Measurements from ENCODE around the gene CBFA2T3. TPM values are rescaled to one million over a fixed set of nuclear protein-coding genes. Genes with fewer than 3 reads are reported as not detected.
A peak's percentile ranks its signal among the peaks of the same experiment; 100 is the strongest.

CBFA2T3 gene
- total and polyA plus RNA-seq, 2 of the 13 experiments (the other 11 are each of a cell fraction or from before 2014, with no cell fraction given) = 0.05 TPM; not detected in 1

- Histone ChIP-seq H3K79me2 (ENCODE audit: insufficient read depth, low read length) (no peaks in the 10 kb centered on the region), H3K4me1 (ENCODE audit: insufficient read depth, low read length) (no peaks in the 10 kb centered on the region), H3K27ac (ENCODE audit: extremely low read length, insufficient read depth, low read length) (no peak overlapping the region), H4K20me1 (ENCODE audit: insufficient read depth, low read length) (no peaks in the 10 kb centered on the region), H3K27me3 (ENCODE audit: control insufficient read depth in 1 of 2, insufficient read depth in 2 of 2, low read length in 2 of 2) (peaks cover 32 to 66% of the 10 kb centered on the region in 2 experiments), H2AFZ (ENCODE audit: low read length) (no peak overlapping the region), H3K4me2 (ENCODE audit: low read depth, low read length) (no peak overlapping the region), H3K9ac (ENCODE audit: insufficient read depth, low read depth, low read length) (no peak overlapping the region), H3K9me3 (ENCODE audit: low read length) (no peaks in the 10 kb centered on the region), H3K36me3 (replicated peaks in 1 of 2; ENCODE audit: control insufficient read depth in 1 of 2, insufficient read depth in 2 of 2, low read length in 2 of 2) (no peaks in the 10 kb centered on the region), H3K4me3 (replicated peaks in 1 of 3; ENCODE audit: insufficient read depth in 1 of 3, low read depth in 2 of 3, low read length in 3 of 3) (no peak overlapping the region)
- no peak for FAIRE-seq
- 15% methylated on average over 19 of the region's 28 CpGs for WGBS (ENCODE audit: low lambda C conversion rate)
- in situ Hi-C loops (cut with HindIII; ENCODE audit: extremely low pct_ligation_motif_present, low pct_unique_long_range_greater_than_20kb) (no loop called here), intact Hi-C loops (cut with micrococcal nuclease; ENCODE audit: unreplicated experiment) (no loop called here)
- ATAC-seq = peak; percentile 51
- BruUV-seq (replicated peaks) = no TSS peak
- 0 out of 2 replicates have a peak, but pooled peaks have one; percentile 57 for TF ChIP-seq EZH2 (conservative IDR thresholded peaks at IDR 0.05; ENCODE audit: low read depth, low read length)
- TF ChIP-seq IKZF4 (CRISPR knock-in tag; IDR thresholded peaks at IDR 0.05; ENCODE audit: borderline replicate concordance, low read depth, not compliant biosample characterization) = no peak
- no peak for TF ChIP-seq ZNF879 (CRISPR knock-in tag; IDR thresholded peaks at IDR 0.05)
- DNase-seq (ENCODE audit: low spot score) = no peak
- CTCF ChIA-PET (ENCODE audit: low intra/inter-chr PET ratio, low total read pairs) = no interaction called here
- POLR2A ChIA-PET = no interaction called here
Observed at GRCh38 chr16:88953003-88953690, 23.9 kb downstream of the CBFA2T3 start.

GRCh38 chr16:88951989-88952388 lies 25.0 kb downstream of the CBFA2T3 start:
- Histone ChIP-seq H3K27me3 (ENCODE audit: control insufficient read depth in 1 of 2, insufficient read depth in 2 of 2, low read length in 2 of 2) (peaks cover 26 to 65% of the 10 kb centered on the region in 2 experiments), H3K79me2 (ENCODE audit: insufficient read depth, low read length) (no peaks in the 10 kb centered on the region), H3K4me1 (ENCODE audit: insufficient read depth, low read length) (no peaks in the 10 kb centered on the region), H2AFZ (ENCODE audit: low read length) (no peak overlapping the region), H3K4me3 (replicated peaks in 1 of 3; ENCODE audit: insufficient read depth in 1 of 3, low read depth in 2 of 3, low read length in 3 of 3) (no peak overlapping the region), H3K36me3 (replicated peaks in 1 of 2; ENCODE audit: control insufficient read depth in 1 of 2, insufficient read depth in 2 of 2, low read length in 2 of 2) (no peaks in the 10 kb centered on the region), H3K9me3 (ENCODE audit: low read length) (no peaks in the 10 kb centered on the region), H3K9ac (ENCODE audit: insufficient read depth, low read depth, low read length) (no peak overlapping the region), H3K4me2 (ENCODE audit: low read depth, low read length) (no peak overlapping the region), H4K20me1 (ENCODE audit: insufficient read depth, low read length) (no peaks in the 10 kb centered on the region), H3K27ac (ENCODE audit: extremely low read length, insufficient read depth, low read length) (no peak overlapping the region)
- in situ Hi-C loops (cut with HindIII; ENCODE audit: extremely low pct_ligation_motif_present, low pct_unique_long_range_greater_than_20kb) = no loop called here
- ChIA-PET POLR2A (no interaction called here), CTCF (ENCODE audit: low intra/inter-chr PET ratio, low total read pairs) (no interaction called here)
- 10% methylated on average over 4 of the region's 11 CpGs for WGBS (ENCODE audit: low lambda C conversion rate)
- no TSS peak for BruUV-seq (replicated peaks)
- ATAC-seq (no peak; the same call in 2 of the 3 replicates), FAIRE-seq (no peak), DNase-seq (ENCODE audit: low spot score) (no peak)
- intact Hi-C loops (cut with micrococcal nuclease; ENCODE audit: unreplicated experiment) = no loop called here
- TF ChIP-seq ZBTB25 (CRISPR knock-in tag; IDR thresholded peaks at IDR 0.05) (no peak), MTF1 (CRISPR knock-in tag; IDR thresholded peaks at IDR 0.05) (no peak), MED8 (CRISPR knock-in tag; IDR thresholded peaks at IDR 0.05; ENCODE audit: insufficient replicate concordance) (no peak), ZNF784 (CRISPR knock-in tag; IDR thresholded peaks at IDR 0.05; ENCODE audit: borderline replicate concordance) (no peak), RNF219 (CRISPR knock-in tag; IDR thresholded peaks at IDR 0.05) (no peak), ZNF775 (CRISPR knock-in tag; IDR thresholded peaks at IDR 0.05; ENCODE audit: borderline replicate concordance) (no peak), EEA1 (CRISPR knock-in tag; IDR thresholded peaks at IDR 0.05; ENCODE audit: borderline replicate concordance) (no peak), DMTF1 (CRISPR knock-in tag; IDR thresholded peaks at IDR 0.05) (no peak)

Data from HepG2 (cell line).